NCI-H1436 (cell line): ENCODE measurements around the gene CLEC10A.
"Not testable (repeated sequence)": the region's sequence is repeated elsewhere in the genome, so short reads cannot be mapped to it uniquely, and the experiment has no call there.

Source experiments
- DNase-seq: peaks from one replicate; lab custom pipeline; 2025; lab: John Stamatoyannopoulos, UW

CLEC10A gene

GRCh38 chr17:7072406-7072805 lies 7.6 kb downstream of the CLEC10A start:
- no peak for DNase-seq

GRCh38 chr17:7070712-7071111 lies 9.3 kb downstream of the CLEC10A start:
- no peak for DNase-seq

GRCh38 chr17:7068268-7068667 lies 11.8 kb downstream of the CLEC10A start:
- no peak for DNase-seq

- no peak for DNase-seq
Measured at GRCh38 chr17:7067198-7067597, 12.9 kb downstream of the CLEC10A start.

GRCh38 chr17:7064261-7064660 lies 15.8 kb downstream of the CLEC10A start:
- no peak for DNase-seq

GRCh38 chr17:7063518-7064094 lies 16.4 kb downstream of the CLEC10A start:
- DNase-seq: no peak

GRCh38 chr17:7060165-7060891 lies 19.7 kb downstream of the CLEC10A start:
- DNase-seq: no peak

- no peak for DNase-seq
Measured at GRCh38 chr17:7058831-7059447, 21.1 kb downstream of the CLEC10A start.

- DNase-seq: no peak
Measured at GRCh38 chr17:7056386-7056785, 23.7 kb downstream of the CLEC10A start.

GRCh38 chr17:7050583-7050982 lies 29.5 kb downstream of the CLEC10A start:
- not testable (repeated sequence) for DNase-seq

- DNase-seq: no peak
Measured at GRCh38 chr17:7048968-7049367, 31.1 kb downstream of the CLEC10A start.

- no peak for DNase-seq
Measured at GRCh38 chr17:7047566-7047965, 32.5 kb downstream of the CLEC10A start.

- not testable (repeated sequence) for DNase-seq
Measured at GRCh38 chr17:7046725-7047397, 33.2 kb downstream of the CLEC10A start.

GRCh38 chr17:7046127-7046724 lies 33.8 kb downstream of the CLEC10A start:
- DNase-seq: no peak

- peak; percentile 51 for DNase-seq
Measured at GRCh38 chr17:7045492-7046126, 34.4 kb downstream of the CLEC10A start.

GRCh38 chr17:7043497-7044198 lies 36.4 kb downstream of the CLEC10A start, which contains the start of gene SLC16A11:
Gene SLC16A11, minus strand, starts transcription at chr17:7044092. Its CDS starts 579 bp downstream, at chr17:7043513.
- DNase-seq: peak; percentile 91

GRCh38 chr17:7043182-7043496 lies 36.9 kb downstream of the CLEC10A start:
- no peak for DNase-seq

GRCh38 chr17:7042501-7043181 lies 37.4 kb downstream of the CLEC10A start:
- DNase-seq: no peak

- no peak for DNase-seq
Measured at GRCh38 chr17:7041607-7042500, 38.2 kb downstream of the CLEC10A start.

- DNase-seq: no peak
Measured at GRCh38 chr17:7039832-7040231, 40.2 kb downstream of the CLEC10A start.
